G401 (cell line): ENCODE results near the gene SERPIND1. TPM values are rescaled to one million over a fixed set of nuclear protein-coding genes. Genes with fewer than 3 reads are reported as not detected.

Experiments
- DNase-seq: peaks from one replicate; pipeline ENCODE4 v3.0.0-alpha.2; 2015; ENCODE audit warnings: low spot score
- in situ Hi-C: cut with HindIII; loops from 2 replicates; pipeline ENCODE4 v1.10.0; 2016; ENCODE audit warnings: low sequenced_read_pairs, mixed read lengths
- total RNA-seq: library from RNA; depleted of rRNA; stranded (reverse); fragments of >200 nt; shearing (Covaris generic); gene quantifications from 2 replicates; pipeline ENCODE4 v1.2.3, GENCODE V29; 2014; rRNA removed

Gene SERPIND1
- total RNA-seq, 1 experiment from 2014 or later, result not detected

DNA sequence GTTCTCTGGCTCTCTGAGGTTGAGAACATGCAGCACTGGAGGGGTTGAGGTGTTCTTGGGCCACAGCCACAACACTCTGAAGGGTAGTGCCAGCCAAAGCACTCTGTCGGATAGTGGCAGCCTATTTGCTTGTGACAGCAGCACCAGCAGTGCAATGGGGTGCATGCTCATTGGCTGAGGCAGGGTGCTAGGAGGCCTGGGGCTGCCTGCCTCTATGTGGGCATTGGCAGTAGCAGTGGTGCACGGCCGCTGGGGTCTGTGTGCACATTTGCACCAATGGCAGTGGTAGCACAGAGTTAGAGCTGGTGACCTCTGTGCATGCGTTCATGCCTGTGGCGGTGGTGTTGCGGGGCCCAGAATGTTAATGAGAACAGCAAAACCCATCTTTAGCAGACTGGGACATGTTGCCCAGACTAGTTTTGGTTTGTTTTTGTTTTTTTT, 59.3 kb downstream of the SERPIND1 start:
- in situ Hi-C loops, result no loop called here
- no peak for DNase-seq

DNA sequence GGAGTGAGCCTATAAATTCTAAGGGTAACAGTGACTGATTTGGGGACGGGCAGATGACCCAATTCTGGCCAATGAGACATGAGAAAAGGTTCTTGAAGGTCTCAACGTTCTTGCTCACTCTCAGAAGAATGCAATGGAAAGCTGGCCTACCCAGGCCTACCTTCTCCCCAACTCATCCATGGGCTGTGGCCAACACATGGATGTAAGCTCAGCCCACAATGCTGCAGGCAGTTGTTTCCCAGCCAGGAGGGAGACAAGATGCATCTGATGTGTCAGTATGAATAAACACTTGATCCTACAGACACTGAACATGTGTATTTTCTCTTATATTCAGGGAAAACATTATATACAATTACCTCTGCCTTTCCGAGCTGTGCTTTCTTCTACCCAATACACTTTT, 60.3 kb downstream of the SERPIND1 start:
- in situ Hi-C loops, result no loop called here
- no peak for DNase-seq

DNA sequence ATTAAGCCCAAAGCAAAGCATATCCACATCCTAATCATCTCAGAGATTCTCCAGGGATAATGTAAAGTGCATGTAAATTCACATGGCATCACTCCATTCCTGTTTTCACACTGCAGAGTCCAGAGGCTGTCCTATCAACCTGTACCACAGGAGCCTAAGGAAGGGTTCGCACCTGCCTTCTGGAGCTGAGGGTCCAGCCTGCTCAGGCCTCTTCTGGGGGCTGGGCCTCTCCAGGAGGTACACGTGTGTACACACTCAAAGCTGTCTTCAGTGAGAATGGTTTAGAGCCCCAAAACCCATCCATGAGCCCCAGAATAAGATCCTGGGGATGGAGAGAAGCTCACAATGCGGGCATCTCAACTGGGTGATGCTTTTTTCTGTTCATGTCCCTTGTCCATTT, 60.8 kb downstream of the SERPIND1 start:
- in situ Hi-C loops, result no loop called here
- DNase-seq, result no peak

Other genes starting within 250 kb of the SERPIND1 start
- gene PI4KA, start 84.7 kb downstream of the SERPIND1 start, total RNA-seq, result 34.3 and 37.2 TPM in 2 replicates
- 8.3 and 16.4 TPM in 2 replicates for gene SNAP29, start 84.9 kb downstream of the SERPIND1 start, total RNA-seq
- gene CRKL, start 143.3 kb downstream of the SERPIND1 start, total RNA-seq, result 30.7 and 33.9 TPM in 2 replicates
- 130 and 138 TPM in 2 replicates for gene AIFM3, start 193.1 kb downstream of the SERPIND1 start, total RNA-seq
- gene LZTR1, start 208.2 kb downstream of the SERPIND1 start, total RNA-seq, result 41.5 and 67.0 TPM in 2 replicates
- 70.5 and 73.5 TPM in 2 replicates for gene THAP7, start 228.0 kb downstream of the SERPIND1 start, total RNA-seq
- 0.98 and 1.1 TPM in 2 replicates for gene P2RX6, start 241.1 kb downstream of the SERPIND1 start, total RNA-seq